HUDEP-2 (cell line): Measurements from ENCODE around the gene MRS2.
A peak's percentile ranks its signal among the peaks of the same experiment; 100 is the strongest.

Experiments used
- DNase-seq, 76 experiments: peaks; one replicate each; lab custom pipeline; 2025; ENCODE audit not compliant: unreplicated experiment in 76 of 76; lab: John Stamatoyannopoulos, UW

Gene MRS2

GRCh38 chr6:24458941-24459340, 56.2 kb downstream of the MRS2 start:
- no peak for DNase-seq

GRCh38 chr6:24460966-24461365, 58.2 kb downstream of the MRS2 start:
- peak in 5 of 76 experiments; percentile 9 to 39 (median 21) for DNase-seq

GRCh38 chr6:24464253-24465038, 61.7 kb downstream of the MRS2 start:
- no peak for DNase-seq

- no peak for DNase-seq
These were observed 67.1 kb downstream of the MRS2 start for GRCh38 chr6:24469811-24470210.

GRCh38 chr6:24472181-24472580, 69.4 kb downstream of the MRS2 start:
- DNase-seq, result no peak
